Gastrocnemius medialis (tissue), 4 donors: ENCODE measurements around the gene DUSP19.

Source experiments
- CTCF ChIP-seq, 5 experiments: fragments of 450-650 bp in 3 of 5; fragments of 200-600 bp in 2 of 5; sonication (generic) in 2 of 5; IDR thresholded peaks in 4 of 5; conservative IDR thresholded peaks in 1 of 5; 1 replicate in 4 of 5; 2 replicates in 1 of 5; pipeline ENCODE4 v1.5.1; 2016 to 2019; ENCODE audit warnings: antibody characterized with exemption in 5 of 5, mild to moderate bottlenecking in 3 of 5, moderate library complexity in 3 of 5
- POLR2A ChIP-seq, 2 donors: fragments of 450-650 bp; IDR thresholded peaks; one replicate each; pipeline ENCODE4 v1.6.1; 2017; ENCODE audit warnings: antibody characterized with exemption in 2 of 2, mild to moderate bottlenecking in 2 of 2, moderate library complexity in 2 of 2

GRCh38 chr2:183068561-183068960 is 10.0 kb upstream of the DUSP19 start:
- no peak for TF ChIP-seq POLR2A (IDR thresholded peaks at IDR 0.05)
- TF ChIP-seq CTCF (IDR thresholded peaks at IDR 0.05 in 4 of 5, conservative IDR thresholded peaks at IDR 0.05 in 1 of 5) = no peak
